ENCODE results near the gene RHOBTB1.
"Not testable (repeated sequence)": the region's sequence is repeated elsewhere in the genome, so short reads cannot be mapped to it uniquely, and the experiment has no call there.

RHOBTB1 gene

GRCh38 chr10:60940446-60940845 is 3.5 kb downstream of the RHOBTB1 start:
- no peak for DNase-seq

GRCh38 chr10:60937784-60938654 is 6.0 kb downstream of the RHOBTB1 start:
- no peak for DNase-seq

- DNase-seq = no peak
Observed at GRCh38 chr10:60937022-60937421, 7.0 kb downstream of the RHOBTB1 start.

GRCh38 chr10:60934215-60935175 is 9.5 kb downstream of the RHOBTB1 start:
- DNase-seq = no peak

- no peak for DNase-seq
Observed at GRCh38 chr10:60932756-60933155, 11.2 kb downstream of the RHOBTB1 start.

DNA sequence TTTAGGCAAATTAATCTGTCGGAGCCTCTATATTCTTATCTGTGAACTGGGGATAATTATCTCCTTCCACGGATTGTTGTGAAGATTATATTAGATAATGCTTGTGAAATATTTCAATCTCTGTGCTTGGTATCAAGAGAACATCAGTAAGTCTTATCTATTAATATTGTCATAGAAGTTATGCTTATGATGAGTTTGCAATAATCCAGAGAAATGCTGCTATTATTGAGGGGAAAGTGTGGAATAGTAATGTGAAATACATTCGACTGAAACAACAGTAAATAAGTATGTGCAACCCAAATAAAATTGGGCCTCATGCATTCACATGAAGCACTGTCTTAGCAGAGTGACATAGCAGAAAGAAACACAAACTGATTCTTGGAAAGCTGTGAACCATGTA is 13.7 kb downstream of the RHOBTB1 start:
- no peak for DNase-seq

- DNase-seq = no peak
Observed at GRCh38 chr10:60921633-60922032, 22.4 kb downstream of the RHOBTB1 start.

DNA sequence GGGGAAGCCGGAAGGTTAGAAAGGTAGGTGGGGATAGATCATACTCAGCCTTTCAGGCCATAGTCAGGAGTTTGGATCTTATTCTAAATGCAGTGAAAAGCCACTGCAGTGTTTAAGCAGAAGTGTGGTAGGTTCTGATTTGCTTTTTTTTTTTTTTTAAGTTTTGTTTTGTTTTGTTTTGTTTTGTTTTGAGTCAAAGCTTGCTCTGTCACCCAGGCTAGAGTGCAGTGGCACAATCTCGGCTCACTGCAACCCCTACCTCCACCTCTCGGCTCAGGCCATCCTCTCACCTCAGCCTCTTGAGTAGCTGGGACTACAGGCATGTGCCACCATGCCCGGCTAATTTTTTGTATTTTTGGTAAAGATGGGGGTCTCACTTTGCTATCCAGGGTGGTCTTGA is 23.5 kb downstream of the RHOBTB1 start:
- no peak for DNase-seq

GRCh38 chr10:60919551-60919950 is 24.4 kb downstream of the RHOBTB1 start:
- DNase-seq = no peak

- no peak for DNase-seq
Observed at GRCh38 chr10:60917331-60918280, 26.4 kb downstream of the RHOBTB1 start.

- no peak for DNase-seq
Observed at GRCh38 chr10:60916025-60916424, 28.0 kb downstream of the RHOBTB1 start.

DNA sequence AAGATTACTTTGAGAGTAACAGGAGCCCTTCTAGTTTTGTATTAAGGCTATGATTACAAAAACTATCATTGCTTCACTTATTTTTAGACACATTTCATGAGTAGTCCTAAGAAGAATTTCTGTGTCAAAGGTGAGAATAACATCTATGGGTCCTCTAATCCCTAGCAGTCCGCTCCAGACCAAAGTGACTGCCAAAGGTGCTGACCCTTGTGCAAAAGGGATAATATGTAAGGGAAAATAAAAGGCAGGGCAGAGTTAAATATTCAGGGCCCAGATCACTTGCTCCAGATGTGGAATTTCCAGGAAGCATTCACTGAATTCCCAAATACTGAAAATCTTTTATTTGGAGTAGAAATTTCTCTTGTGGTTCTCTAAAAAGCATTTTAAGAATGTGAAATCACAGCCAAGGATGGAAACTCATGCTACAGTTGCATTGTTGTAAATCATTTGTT is 29.3 kb downstream of the RHOBTB1 start:
- no peak for DNase-seq

- DNase-seq = no peak
Observed at GRCh38 chr10:60913657-60914056, 30.3 kb downstream of the RHOBTB1 start.

DNA sequence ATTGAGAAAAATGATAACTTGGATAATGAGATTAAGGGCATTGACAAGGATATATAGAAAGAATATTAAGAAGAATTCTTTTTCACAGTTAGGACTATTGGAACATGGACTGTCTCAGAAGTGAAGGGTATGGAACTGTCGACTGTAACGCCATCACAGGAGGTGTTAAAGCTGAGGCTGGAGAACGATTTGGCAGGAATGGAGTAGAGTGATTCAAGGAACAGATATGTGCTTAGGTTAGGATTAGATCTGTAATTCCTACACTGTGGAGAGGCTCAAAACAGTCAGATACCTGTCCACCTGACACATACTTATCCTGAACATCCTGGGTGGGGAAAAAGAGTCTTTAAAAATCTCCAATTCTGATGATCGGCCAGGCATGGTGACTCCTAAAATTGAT is 30.9 kb downstream of the RHOBTB1 start:
- DNase-seq = no peak

DNA sequence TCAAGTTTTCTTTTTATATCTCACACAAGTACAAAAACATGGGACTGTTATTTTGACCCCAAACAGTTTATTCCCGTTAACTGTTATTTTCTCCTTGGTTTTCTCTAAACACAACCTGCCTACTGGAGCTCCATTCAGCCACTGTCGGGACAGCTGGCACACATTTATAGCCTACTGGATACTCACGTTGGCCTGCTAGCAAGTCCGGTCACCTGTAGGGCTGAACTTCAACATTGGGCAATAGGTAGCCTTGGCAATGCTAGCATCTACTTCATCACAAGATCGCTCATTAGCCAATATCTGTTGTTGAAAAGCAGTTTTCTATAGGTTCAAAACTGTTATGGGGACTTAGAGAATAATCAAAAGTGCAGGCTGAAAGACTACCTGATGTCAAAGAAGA is 32.3 kb downstream of the RHOBTB1 start:
- DNase-seq = no peak

DNA sequence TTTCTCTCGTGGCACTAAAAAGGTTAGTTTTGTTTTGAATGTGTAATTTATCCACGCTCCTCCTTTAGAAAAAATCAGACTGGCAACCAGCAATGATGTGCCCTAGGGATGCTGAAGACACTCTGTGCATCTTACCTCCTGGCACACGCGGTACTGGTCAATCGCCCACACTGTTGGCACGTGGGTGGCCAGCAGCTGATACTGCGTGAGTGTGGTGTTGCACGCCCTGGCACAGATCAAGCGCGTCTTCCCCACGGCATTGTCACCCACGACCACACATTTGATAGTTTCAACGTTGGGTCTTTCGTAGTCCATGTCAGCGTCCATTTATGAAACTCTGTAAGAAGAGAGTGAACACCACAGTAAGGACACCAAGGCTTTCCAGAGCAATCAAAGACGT is 32.8 kb downstream of the RHOBTB1 start:
- DNase-seq = no peak

DNA sequence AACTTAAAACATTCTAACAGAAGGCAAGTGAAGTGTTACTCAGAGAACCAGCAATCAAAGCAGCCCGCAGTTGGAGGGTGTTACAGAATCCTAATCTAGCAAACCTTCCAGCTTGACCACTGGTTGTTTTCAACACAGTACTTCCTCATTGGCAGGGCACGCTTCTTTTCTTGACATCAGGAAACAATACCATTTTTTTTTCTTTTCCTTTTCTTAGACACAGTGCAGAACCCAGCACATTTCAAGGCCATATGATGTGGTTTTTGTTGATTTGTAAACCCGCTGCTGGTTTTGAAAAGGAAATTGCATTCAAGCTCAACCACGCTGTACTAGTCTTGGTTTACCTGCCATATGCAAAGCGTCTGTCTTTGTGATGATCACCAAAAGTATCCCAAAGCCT is 33.4 kb downstream of the RHOBTB1 start:
- no peak for DNase-seq

DNA sequence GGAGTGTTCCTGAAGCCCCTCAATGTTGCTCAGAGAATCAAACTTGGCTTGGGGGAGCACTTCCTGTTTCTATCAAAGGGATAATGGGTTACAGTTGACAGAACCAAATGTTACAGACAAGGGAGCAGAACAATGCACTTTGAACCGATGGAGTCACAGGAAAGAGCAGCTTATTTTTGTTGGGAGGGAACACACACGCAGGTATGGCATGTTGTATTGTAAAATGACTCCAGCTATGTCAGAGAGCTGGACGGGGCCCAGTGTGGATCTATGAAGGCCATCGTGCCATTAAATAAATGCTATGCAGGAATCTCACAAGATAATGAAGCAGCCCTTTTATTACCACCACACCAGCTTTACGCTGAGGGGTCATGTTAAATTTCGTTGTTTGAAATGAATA is 35.1 kb downstream of the RHOBTB1 start:
- DNase-seq = no peak

DNA sequence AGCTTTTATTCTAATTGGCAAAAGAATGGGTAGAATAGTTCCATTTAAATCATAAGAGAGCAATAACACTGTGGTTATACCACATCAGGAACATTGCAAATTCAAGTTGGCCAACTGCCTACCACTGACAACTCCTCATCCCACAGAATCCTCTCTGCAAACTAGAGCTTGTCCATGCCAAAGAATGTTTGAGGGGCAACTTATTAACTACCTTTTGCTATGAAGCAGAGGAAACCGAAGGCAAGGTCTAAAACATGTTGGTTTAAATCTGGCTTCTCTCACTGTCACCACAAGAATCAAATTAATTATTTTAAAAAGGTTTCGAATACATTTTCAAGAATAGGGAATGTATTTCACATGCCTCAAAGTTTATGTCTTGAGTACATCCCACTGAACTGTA is 36.0 kb downstream of the RHOBTB1 start:
- no peak for DNase-seq

- DNase-seq = no peak
Observed at GRCh38 chr10:60907236-60907635, 36.7 kb downstream of the RHOBTB1 start.

- not testable (repeated sequence) for DNase-seq
Observed at GRCh38 chr10:60906825-60907224, 37.2 kb downstream of the RHOBTB1 start.

DNA sequence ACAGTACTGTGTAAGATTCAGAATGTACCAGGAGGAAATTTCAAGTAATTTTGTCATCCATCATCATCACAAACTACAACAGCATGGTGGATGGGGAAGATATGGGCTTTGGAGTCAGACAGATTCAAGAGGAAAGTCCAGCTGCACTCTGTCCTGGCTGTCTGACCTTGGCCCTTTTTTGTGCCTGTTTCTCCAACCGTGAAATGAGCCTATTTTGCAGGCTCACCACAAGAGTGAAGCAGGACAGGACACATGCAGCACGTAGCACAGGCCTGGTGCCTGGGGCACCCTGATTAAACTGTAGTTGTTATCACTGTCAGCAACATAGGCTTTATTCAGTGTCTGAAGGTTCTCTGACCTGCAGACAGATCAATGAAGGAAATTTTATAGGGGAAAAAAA is 37.6 kb downstream of the RHOBTB1 start:
- no peak for DNase-seq

All from T-helper 9 cell (primary cell).